DND-41 (cell line): ENCODE results near the gene COL6A2.
A peak's percentile ranks its signal among the peaks of the same experiment; 100 is the strongest.

ENCODE experiments used
- ATAC-seq: fragments of 200-7000 bp; cut with Tn5 transposase; 3 replicates; pipeline ENCODE4 v1.9.1; 2021; ENCODE audit warnings: low read depth; ENCODE audit not compliant: insufficient read depth
- DNase-seq: peaks from one replicate; pipeline ENCODE4 v3.0.0-alpha.2; 2020
- H2AFZ ChIP-seq: 2 replicates; pipeline ENCODE4 v1.6.0; 2012; ENCODE audit warnings: low read depth, low read length
- H3K27ac ChIP-seq: 2 replicates; pipeline ENCODE4 v1.5.1; 2012; ENCODE audit warnings: low read length, inconsistent platforms
- H3K27me3 ChIP-seq: fragments of 200-600 bp; sonication (generic); 2 replicates; pipeline ENCODE4 v1.6.0; 2012; ENCODE audit warnings: low read length, mild to moderate bottlenecking, inconsistent platforms; ENCODE audit not compliant: insufficient read depth, poor library complexity
- H3K36me3 ChIP-seq: 2 replicates; pipeline ENCODE4 v1.5.1; 2012; ENCODE audit warnings: low read length, inconsistent platforms; ENCODE audit not compliant: insufficient read depth
- H3K4me1 ChIP-seq: 2 replicates; pipeline ENCODE4 v1.5.1; 2012; ENCODE audit warnings: mild to moderate bottlenecking, low read length; ENCODE audit not compliant: insufficient read depth
- H3K4me2 ChIP-seq: 2 replicates; pipeline ENCODE4 v1.6.0; 2012; ENCODE audit warnings: mild to moderate bottlenecking, moderate library complexity, low read length, inconsistent platforms; ENCODE audit not compliant: insufficient read depth
- H3K4me3 ChIP-seq, 2 experiments: fragments of 200-600 bp in 1 of 2; shearing (Covaris generic) in 1 of 2; 2 replicates each; pipeline ENCODE4 v1.5.1; 2012 to 2016; ENCODE audit warnings: inconsistent platforms in 2 of 2, low read length in 2 of 2, mild to moderate bottlenecking in 2 of 2, low read depth in 1 of 2, moderate library complexity in 1 of 2
- H3K79me2 ChIP-seq: 2 replicates; pipeline ENCODE4 v1.6.0; 2012; ENCODE audit warnings: low read length, inconsistent platforms; ENCODE audit not compliant: insufficient read depth
- H3K9ac ChIP-seq: 2 replicates; pipeline ENCODE4 v1.6.0; 2012; ENCODE audit warnings: low read depth, mild to moderate bottlenecking, inconsistent platforms, low read length, moderate library complexity
- H3K9me3 ChIP-seq: 2 replicates; pipeline ENCODE4 v1.5.1; 2012; ENCODE audit warnings: low read length, moderate library complexity, mild to moderate bottlenecking, inconsistent platforms; ENCODE audit not compliant: insufficient read depth, severe bottlenecking
- H4K20me1 ChIP-seq: 2 replicates; pipeline ENCODE4 v1.6.0; 2012; ENCODE audit warnings: low read length; ENCODE audit not compliant: insufficient read depth
- EZH2 ChIP-seq: IDR thresholded peaks from 3 replicates; pipeline ENCODE4 v1.6.1; 2012; ENCODE audit warnings: borderline replicate concordance, low read depth, mild to moderate bottlenecking, moderate library complexity, low read length, inconsistent platforms; ENCODE audit not compliant: severe bottlenecking
- TF ChIP-seq, protein P1 (sequence below): IDR thresholded peaks from 2 replicates; pipeline ENCODE4 v1.5.1; 2012; ENCODE audit warnings: borderline replicate concordance, low read length, moderate library complexity, mild to moderate bottlenecking; ENCODE audit not compliant: poor library complexity, severe bottlenecking; ENCODE audit errors: extremely low read depth

The COL6A2 gene

DNA sequence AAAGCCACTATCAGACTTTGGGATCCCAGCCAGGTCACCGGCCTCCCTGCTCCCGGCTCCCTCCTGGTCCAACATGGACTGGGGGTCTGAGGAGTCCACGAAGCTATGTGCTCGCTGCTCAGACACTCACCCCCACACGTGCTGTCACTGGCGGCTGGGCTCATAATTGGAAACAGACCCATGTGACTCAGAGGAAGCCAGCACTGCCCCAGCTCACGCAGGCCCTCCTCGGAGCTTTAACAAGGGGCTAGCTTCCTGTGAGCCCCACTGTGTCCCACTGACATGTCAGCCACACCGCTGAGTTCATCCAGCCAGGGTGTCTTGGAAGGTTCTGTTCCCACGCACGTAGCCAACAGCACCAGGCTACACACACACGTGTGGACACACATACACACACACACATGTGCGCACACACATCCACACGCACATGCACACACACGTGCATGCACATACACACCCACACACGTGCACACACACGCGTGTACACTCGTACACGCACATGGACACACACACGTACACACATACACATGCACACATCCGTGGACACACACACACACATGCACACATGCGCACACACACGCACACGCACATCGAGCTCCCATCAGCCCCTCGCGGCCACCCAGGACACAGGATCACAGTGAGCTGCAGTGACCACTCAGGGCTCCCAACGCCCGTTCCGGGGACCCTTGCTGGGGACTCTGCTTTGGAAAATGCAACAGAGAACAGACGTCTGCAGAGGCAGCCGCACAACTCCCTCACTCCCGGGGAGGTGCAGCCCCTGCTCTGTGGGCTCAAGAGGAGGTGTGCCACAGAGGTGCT is 18.4 kb upstream of the COL6A2 start:
- Histone ChIP-seq H3K4me2 (no peak overlapping the region), H3K36me3 (no peaks in the 10 kb centered on the region), H3K27ac (no peak overlapping the region), H2AFZ (no peak overlapping the region), H3K4me3 (no peak overlapping the region), H4K20me1 (no peaks in the 10 kb centered on the region), H3K27me3 (no peaks in the 10 kb centered on the region), H3K9ac (no peak overlapping the region), H3K4me1 (no peaks in the 10 kb centered on the region), H3K79me2 (no peaks in the 10 kb centered on the region), H3K9me3 (no peaks in the 10 kb centered on the region)
- TF ChIP-seq, protein P1, sequence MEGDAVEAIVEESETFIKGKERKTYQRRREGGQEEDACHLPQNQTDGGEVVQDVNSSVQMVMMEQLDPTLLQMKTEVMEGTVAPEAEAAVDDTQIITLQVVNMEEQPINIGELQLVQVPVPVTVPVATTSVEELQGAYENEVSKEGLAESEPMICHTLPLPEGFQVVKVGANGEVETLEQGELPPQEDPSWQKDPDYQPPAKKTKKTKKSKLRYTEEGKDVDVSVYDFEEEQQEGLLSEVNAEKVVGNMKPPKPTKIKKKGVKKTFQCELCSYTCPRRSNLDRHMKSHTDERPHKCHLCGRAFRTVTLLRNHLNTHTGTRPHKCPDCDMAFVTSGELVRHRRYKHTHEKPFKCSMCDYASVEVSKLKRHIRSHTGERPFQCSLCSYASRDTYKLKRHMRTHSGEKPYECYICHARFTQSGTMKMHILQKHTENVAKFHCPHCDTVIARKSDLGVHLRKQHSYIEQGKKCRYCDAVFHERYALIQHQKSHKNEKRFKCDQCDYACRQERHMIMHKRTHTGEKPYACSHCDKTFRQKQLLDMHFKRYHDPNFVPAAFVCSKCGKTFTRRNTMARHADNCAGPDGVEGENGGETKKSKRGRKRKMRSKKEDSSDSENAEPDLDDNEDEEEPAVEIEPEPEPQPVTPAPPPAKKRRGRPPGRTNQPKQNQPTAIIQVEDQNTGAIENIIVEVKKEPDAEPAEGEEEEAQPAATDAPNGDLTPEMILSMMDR: no peak
- no peak for TF ChIP-seq EZH2
- no peak for ATAC-seq
- peak; percentile 2 for DNase-seq

DNA sequence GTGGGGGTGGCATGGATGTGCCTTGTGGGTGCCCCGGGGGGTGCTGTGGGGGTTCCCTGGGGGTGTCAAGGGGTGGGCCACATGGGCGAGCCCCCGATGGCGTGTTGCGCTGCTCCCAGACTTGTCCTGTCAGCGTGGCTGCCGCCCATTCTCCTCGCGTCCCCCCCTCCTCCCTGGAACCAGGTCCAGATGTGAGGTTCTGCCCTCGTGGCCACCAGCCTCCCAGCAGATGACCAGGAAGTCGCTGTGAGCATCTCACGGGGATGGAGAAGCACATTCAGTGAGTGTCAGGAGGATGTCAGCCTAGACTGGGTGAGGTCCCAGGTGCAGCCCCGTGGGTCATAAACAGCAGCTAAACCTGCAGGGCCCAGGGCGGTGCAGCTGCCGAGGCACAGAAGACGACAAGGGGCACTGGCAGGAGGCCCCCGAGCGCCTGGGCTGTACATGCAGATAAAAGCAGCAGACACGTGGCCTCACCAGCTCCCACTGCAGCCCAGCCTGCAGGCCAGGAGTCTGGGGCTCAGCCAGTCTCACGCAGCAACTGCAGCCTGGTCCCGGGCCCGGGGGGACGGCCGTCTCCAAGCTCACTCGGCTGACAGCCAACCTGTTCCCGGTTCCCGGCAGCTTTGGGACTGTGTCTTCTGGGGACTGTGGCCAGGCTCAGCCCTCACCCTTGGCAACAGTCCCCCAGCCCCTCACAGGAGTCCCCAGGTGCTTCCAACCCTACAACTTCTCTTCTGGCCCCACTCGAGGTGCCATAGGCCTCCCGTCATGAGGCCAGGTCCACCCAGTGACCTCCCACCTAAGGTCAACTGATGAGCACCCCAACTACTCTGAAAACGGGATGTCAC is 17.5 kb upstream of the COL6A2 start:
- H3K9me3 ChIP-seq: no peaks in the 10 kb centered on the region
- no peaks in the 10 kb centered on the region for H3K4me1 ChIP-seq
- H3K4me3 ChIP-seq: no peak overlapping the region
- no peaks in the 10 kb centered on the region for H3K27me3 ChIP-seq
- no peak overlapping the region for H3K4me2 ChIP-seq
- no peak for DNase-seq
- ATAC-seq: no peak
- H3K27ac ChIP-seq: no peak overlapping the region
- no peak overlapping the region for H2AFZ ChIP-seq
- TF ChIP-seq, protein P1: no peak
- no peak for TF ChIP-seq EZH2
- H4K20me1 ChIP-seq: no peaks in the 10 kb centered on the region
- no peak overlapping the region for H3K9ac ChIP-seq
- H3K36me3 ChIP-seq: no peaks in the 10 kb centered on the region
- H3K79me2 ChIP-seq: no peaks in the 10 kb centered on the region

DNA sequence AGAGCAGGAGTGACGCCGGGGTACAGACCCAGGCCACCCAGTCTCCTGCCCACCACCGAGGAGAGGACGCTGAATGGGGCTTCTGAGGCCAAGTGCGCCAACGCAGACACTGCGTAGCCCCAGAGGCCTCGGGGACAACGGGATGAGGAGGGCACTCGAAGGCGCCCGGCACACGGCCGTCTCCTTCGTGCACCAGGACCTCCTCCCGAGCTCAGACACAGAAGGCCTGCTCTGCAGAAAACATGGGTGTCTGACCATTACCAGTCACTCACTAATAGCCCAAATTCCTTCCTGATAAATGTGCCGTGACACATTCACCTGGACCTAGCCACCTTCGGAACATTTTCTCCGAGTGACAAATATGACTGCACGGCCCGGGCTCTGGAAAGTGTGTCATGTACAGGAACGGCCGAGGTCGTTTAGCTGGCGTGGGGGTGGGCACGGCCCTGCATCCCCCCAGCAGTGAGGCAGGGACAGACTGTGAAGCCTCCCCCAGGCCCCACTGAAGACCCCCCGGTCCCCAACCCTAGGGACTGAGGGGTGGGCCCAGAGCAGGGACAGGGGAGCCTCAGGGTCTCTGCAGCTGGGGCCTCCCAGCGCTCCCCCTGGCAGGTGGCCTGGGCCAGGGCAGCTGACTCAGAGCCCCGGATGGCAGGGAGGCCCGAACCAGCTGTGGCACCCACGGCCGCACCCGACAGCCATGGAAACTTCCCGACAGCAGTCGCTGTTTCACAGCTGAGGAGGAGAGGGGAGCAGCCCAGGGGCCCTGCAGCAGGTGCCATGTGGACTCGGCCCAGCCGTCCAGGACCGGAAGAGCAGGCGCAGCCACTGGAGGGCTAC is 16.7 kb upstream of the COL6A2 start:
- Histone ChIP-seq H3K36me3 (no peaks in the 10 kb centered on the region), H3K79me2 (no peaks in the 10 kb centered on the region), H2AFZ (no peak overlapping the region), H4K20me1 (no peaks in the 10 kb centered on the region), H3K27ac (no peak overlapping the region), H3K4me3 (no peak overlapping the region), H3K9me3 (no peaks in the 10 kb centered on the region), H3K27me3 (no peaks in the 10 kb centered on the region), H3K4me1 (no peaks in the 10 kb centered on the region), H3K9ac (no peak overlapping the region), H3K4me2 (no peak overlapping the region)
- TF ChIP-seq EZH2: no peak
- TF ChIP-seq, protein P1: no peak
- no peak for DNase-seq
- ATAC-seq: no peak
